Caco-2 (cell line): ENCODE data around the gene PRR15L. TPM values are rescaled to one million over a fixed set of nuclear protein-coding genes. Genes with fewer than 3 reads are reported as not detected.

Experiments
- BruUV-seq: library from RNA; stranded (reverse); fragments of 400-500 nt; replicated peaks from 2 replicates; lab custom pipeline; 2021; lab: Mats Ljungman, UMichigan
- CTCF ChIA-PET: fragments of 300-600 bp; sonication (Branson Sonifier 250); formaldehyde crosslinking; loops from one replicate; lab custom pipeline; 2022; ENCODE audit warnings: antibody characterized with exemption; lab: Charles Lee
- POLR2A ChIA-PET: fragments of 300-600 bp; sonication (Branson Sonifier 250); formaldehyde crosslinking; loops from one replicate; lab custom pipeline; 2022; ENCODE audit warnings: antibody characterized with exemption; lab: Charles Lee
- DNase-seq, 2 experiments: peaks; one replicate each; pipeline versions ENCODE4 v3.0.0 to v3.0.0-alpha.2; 2020 to 2022
- H3K27me3 ChIP-seq: replicated peaks from 2 replicates; pipeline ENCODE4 v1.6.0; 2011; ENCODE audit warnings: low read length; ENCODE audit not compliant: control insufficient read depth, insufficient read depth
- H3K36me3 ChIP-seq: 2 replicates; pipeline ENCODE4 v1.5.1; 2011; ENCODE audit warnings: low read length; ENCODE audit not compliant: control insufficient read depth, insufficient read depth
- H3K4me1 ChIP-seq: fragments of 250-450 bp; sonication (Bioruptor Pico); 2 replicates; pipeline ENCODE4 v1.5.1; 2020; ENCODE audit warnings: mild to moderate bottlenecking
- H3K4me3 ChIP-seq: 2 replicates; pipeline ENCODE4 v1.5.1; 2011; ENCODE audit warnings: low read depth, mild to moderate bottlenecking, control low read depth, low read length
- H3K9me3 ChIP-seq: fragments of 250-450 bp; sonication (Bioruptor Pico); 2 replicates; pipeline ENCODE4 v1.5.1; 2020; ENCODE audit warnings: mild to moderate bottlenecking, moderate library complexity
- H3K27ac Mint-ChIP-seq: one replicate; pipeline ENCODE4 v1.8.0; 2022; ENCODE audit warnings: mixed read lengths; ENCODE audit not compliant: unreplicated experiment
- H3K27me3 Mint-ChIP-seq: one replicate; pipeline ENCODE4 v1.8.0; 2022; ENCODE audit warnings: mixed read lengths; ENCODE audit not compliant: insufficient read depth, unreplicated experiment
- H3K36me3 Mint-ChIP-seq: one replicate; pipeline ENCODE4 v1.8.0; 2022; ENCODE audit warnings: mild to moderate bottlenecking, mixed read lengths; ENCODE audit not compliant: insufficient read depth, unreplicated experiment
- H3K4me1 Mint-ChIP-seq: one replicate; pipeline ENCODE4 v1.8.0; 2022; ENCODE audit warnings: low read depth, mixed read lengths; ENCODE audit not compliant: unreplicated experiment
- H3K4me3 Mint-ChIP-seq: one replicate; pipeline ENCODE4 v1.8.0; 2022; ENCODE audit warnings: mild to moderate bottlenecking, moderate library complexity, mixed read lengths; ENCODE audit not compliant: unreplicated experiment
- H3K9me3 Mint-ChIP-seq: one replicate; pipeline ENCODE4 v1.8.0; 2022; ENCODE audit warnings: mixed read lengths; ENCODE audit not compliant: unreplicated experiment
- CTCF ChIP-seq, 2 experiments: fragments of 200-600 bp in 1 of 2; IDR thresholded peaks; 1 replicate in 1 of 2; 2 replicates in 1 of 2; pipeline versions ENCODE4 v1.5.1 to v1.8.0; 2011 to 2022; ENCODE audit warnings: antibody characterized with exemption in 1 of 2, control low read depth in 1 of 2, inconsistent platforms in 1 of 2, low read depth in 1 of 2, low read length in 1 of 2, mild to moderate bottlenecking in 1 of 2, moderate library complexity in 1 of 2; ENCODE audit not compliant: insufficient read depth in 1 of 2, severe bottlenecking in 1 of 2, unreplicated experiment in 1 of 2
- intact Hi-C: fragments of 100-400 bp; cut with micrococcal nuclease; formaldehyde crosslinking; loops from one replicate; pipeline ENCODE4 v1.10.0; 2022; ENCODE audit not compliant: unreplicated experiment
- total RNA-seq: library from RNA; stranded (reverse); gene quantifications from 2 replicates; pipeline ENCODE4 v1.2.3, GENCODE V29; 2022

The PRR15L gene
- total RNA-seq, 1 experiment from 2014 or later = 24.3 TPM

- peaks cover 29% of the 10 kb centered on the region for H3K36me3 ChIP-seq
- BruUV-seq = no TSS peak
- H3K9me3 Mint-ChIP-seq = no peaks in the 10 kb centered on the region
- H3K4me1 ChIP-seq = no peaks in the 10 kb centered on the region
- no peaks in the 10 kb centered on the region for H3K27me3 Mint-ChIP-seq
- CTCF ChIA-PET = interaction anchor here (0.7 to 2.0 kb wide), 4 partner anchors 10 to 38 kb away, joined by 4 to 10 read pairs (median 4); partner anchors contain the start of gene CDK5RAP3
- POLR2A ChIA-PET = interaction anchor here (0.7 kb wide), 1 partner anchor 55 kb away, joined by 5 read pairs; no protein-coding TSS in a partner anchor
- no peak overlapping the region for H3K4me3 Mint-ChIP-seq
- no peaks in the 10 kb centered on the region for H3K9me3 ChIP-seq
- TF ChIP-seq CTCF (IDR thresholded peaks at IDR 0.05; ENCODE audit: insufficient read depth in 1 of 2, low read depth in 1 of 2, low read length in 1 of 2, severe bottlenecking in 1 of 2, unreplicated experiment in 1 of 2) = no peak
- H3K4me3 ChIP-seq = no peak overlapping the region
- intact Hi-C loops = loop anchor here (5.0 kb wide), 1 partner anchor 33 kb away; no protein-coding TSS in a partner anchor
- no peaks in the 10 kb centered on the region for H3K27me3 ChIP-seq
- peaks cover 57% of the 10 kb centered on the region for H3K36me3 Mint-ChIP-seq
- H3K27ac Mint-ChIP-seq = no peak overlapping the region
- no peak for DNase-seq
- H3K4me1 Mint-ChIP-seq = no peaks in the 10 kb centered on the region
Measured at GRCh38 chr17:47980541-47980940, 22.9 kb upstream of the PRR15L start.

- no peak overlapping the region for H3K4me3 Mint-ChIP-seq
- intact Hi-C loops = loop anchor here (1.0 kb wide), 1 partner anchor 40 kb away; no protein-coding TSS in a partner anchor
Measured at GRCh38 chr17:47978324-47978723, 20.6 kb upstream of the PRR15L start.

GRCh38 chr17:47975823-47976205, 18.1 kb upstream of the PRR15L start:
- Mint-ChIP-seq H3K27me3 (no peaks in the 10 kb centered on the region), H3K4me1 (no peaks in the 10 kb centered on the region), H3K36me3 (peaks cover 53% of the 10 kb centered on the region), H3K4me3 (no peak overlapping the region), H3K27ac (no peak overlapping the region), H3K9me3 (no peaks in the 10 kb centered on the region)
- peak in 1 of 2 experiments; percentile 42 for DNase-seq
- no peak overlapping the region for H3K4me3 ChIP-seq
- intact Hi-C loops = loop anchor here (1.0 kb wide), 1 partner anchor 35 kb away; no protein-coding TSS in a partner anchor
- ChIA-PET POLR2A (no interaction called here), CTCF (interaction anchor here (0.7 to 1.8 kb wide), 9 partner anchors 9 to 93 kb away, joined by 3 to 11 read pairs (median 5); partner anchors contain the start of gene PNPO)
- H3K36me3 ChIP-seq = peaks cover 23% of the 10 kb centered on the region
- no peaks in the 10 kb centered on the region for H3K9me3 ChIP-seq
- BruUV-seq = no TSS peak
- no peaks in the 10 kb centered on the region for H3K27me3 ChIP-seq
- no peaks in the 10 kb centered on the region for H3K4me1 ChIP-seq
- no peak for TF ChIP-seq CTCF (IDR thresholded peaks at IDR 0.05; ENCODE audit: insufficient read depth in 1 of 2, low read depth in 1 of 2, low read length in 1 of 2, severe bottlenecking in 1 of 2, unreplicated experiment in 1 of 2)

More at GRCh38 chr17:47978324-47978723, 20.6 kb upstream of the PRR15L start:
- DNase-seq = peak; percentile 80 to 85
- Histone ChIP-seq H3K36me3 (peaks cover 32% of the 10 kb centered on the region), H3K9me3 (no peaks in the 10 kb centered on the region), H3K4me3 (no peak overlapping the region), H3K27me3 (no peaks in the 10 kb centered on the region), H3K4me1 (no peaks in the 10 kb centered on the region)
- no peaks in the 10 kb centered on the region for H3K4me1 Mint-ChIP-seq
- POLR2A ChIA-PET = interaction anchor here (0.9 to 1.0 kb wide), 2 partner anchors 37 to 40 kb away, joined by 3 to 4 read pairs; partner anchors contain the start of gene PNPO
- H3K9me3 Mint-ChIP-seq = no peaks in the 10 kb centered on the region
- no TSS peak for BruUV-seq
- no peaks in the 10 kb centered on the region for H3K27me3 Mint-ChIP-seq
- peak; percentile 97 to 98 for TF ChIP-seq CTCF (IDR thresholded peaks at IDR 0.05; ENCODE audit: insufficient read depth in 1 of 2, low read depth in 1 of 2, low read length in 1 of 2, severe bottlenecking in 1 of 2, unreplicated experiment in 1 of 2)
- CTCF ChIA-PET = interaction anchor here (0.5 to 2.1 kb wide), 21 partner anchors 15 to 157 kb away, joined by 3 to 24 read pairs (median 4); partner anchors contain the start of genes OSBPL7, PNPO, PRR15L and SNX11
- no peak overlapping the region for H3K27ac Mint-ChIP-seq
- H3K36me3 Mint-ChIP-seq = peaks cover 56% of the 10 kb centered on the region
